A549 treated with GW870086 at 1 μM for 4 hours (cell line): Measurements from ENCODE around the gene C16orf78. TPM values are rescaled to one million over a fixed set of nuclear protein-coding genes. Genes with fewer than 3 reads are reported as not detected.

Experiments used
- total RNA-seq: library from RNA; stranded (reverse); fragments of 200-300 nt; extraction: Qiagen RNA extraction; gene quantifications from 5 replicates; pipeline ENCODE4 v1.2.3, GENCODE V29; 2022; ENCODE audit warnings: low read depth

Gene C16orf78
- not detected in 5 replicates for total RNA-seq

GRCh38 chr16:49373504-49373903 lies at the start of gene C16orf78:
Gene C16orf78, plus strand, starts transcription at chr16:49373804. Its CDS starts 136 bp downstream, at chr16:49373940.

Other genes with a start within 250 kb of the C16orf78 start
- gene CBLN1, start 92.0 kb upstream of the C16orf78 start, total RNA-seq, result 0.13 to 0.23 TPM in 2 of 5 replicates, not detected in the others